SK-N-SH treated with all-trans-retinoic acid at 6 μM for 48 hours (cell line): ENCODE results near the gene CEP120.

Experiments
- ARNTL ChIP-seq: fragments of 450-650 bp; formaldehyde crosslinking; IDR thresholded peaks from 2 replicates; pipeline ENCODE4 v1.5.0; 2020; ENCODE audit warnings: low read depth, mild to moderate bottlenecking, moderate library complexity, borderline replicate concordance
- CSDC2 ChIP-seq: fragments of 250-450 bp; sonication (Bioruptor Pico); IDR thresholded peaks from 2 replicates; pipeline ENCODE4 v1.5.0; 2020; ENCODE audit warnings: mild to moderate bottlenecking, moderate library complexity
- CSRNP3 ChIP-seq: fragments of 250-450 bp; sonication (Bioruptor Pico); IDR thresholded peaks from 2 replicates; pipeline ENCODE4 v1.5.1; 2021; ENCODE audit warnings: mild to moderate bottlenecking, moderate library complexity
- PATZ1 ChIP-seq: fragments of 250-450 bp; sonication (Bioruptor Pico); IDR thresholded peaks from 2 replicates; pipeline ENCODE4 v1.8.0; 2020; ENCODE audit warnings: mild to moderate bottlenecking, moderate library complexity, borderline replicate concordance
- PPARA ChIP-seq: fragments of 250-450 bp; sonication (Bioruptor Pico); IDR thresholded peaks from 2 replicates; pipeline ENCODE4 v1.5.0; 2020; ENCODE audit warnings: mild to moderate bottlenecking, borderline replicate concordance
- RARB ChIP-seq: fragments of 250-450 bp; sonication (Bioruptor Pico); IDR thresholded peaks from 2 replicates; pipeline ENCODE4 v1.8.0; 2021; ENCODE audit warnings: mild to moderate bottlenecking, moderate library complexity
- SNAI2 ChIP-seq: fragments of 250-450 bp; sonication (Bioruptor Pico); IDR thresholded peaks from 2 replicates; pipeline ENCODE4 v1.5.0; 2020; ENCODE audit warnings: mild to moderate bottlenecking, moderate library complexity
- TOX ChIP-seq: fragments of 250-450 bp; sonication (Bioruptor Pico); IDR thresholded peaks from 2 replicates; pipeline ENCODE4 v1.8.0; 2021; ENCODE audit warnings: mild to moderate bottlenecking, moderate library complexity, borderline replicate concordance
- ZFP3 ChIP-seq: fragments of 250-450 bp; sonication (Bioruptor Pico); IDR thresholded peaks from 2 replicates; pipeline ENCODE4 v1.5.0; 2020; ENCODE audit warnings: mild to moderate bottlenecking, moderate library complexity
- ZFP30 ChIP-seq: fragments of 450-650 bp; formaldehyde crosslinking; IDR thresholded peaks from 2 replicates; pipeline ENCODE4 v1.5.0; 2022; ENCODE audit warnings: mild to moderate bottlenecking, moderate library complexity
- ZNF8 ChIP-seq: fragments of 450-650 bp; formaldehyde crosslinking; IDR thresholded peaks from 2 replicates; pipeline ENCODE4 v1.5.0; 2020; ENCODE audit warnings: mild to moderate bottlenecking, moderate library complexity
- TF ChIP-seq, protein P1 (sequence below): fragments of 250-450 bp; sonication (Bioruptor Pico); IDR thresholded peaks from 2 replicates; pipeline ENCODE4 v1.5.1; 2020; ENCODE audit warnings: low read depth, mild to moderate bottlenecking, moderate library complexity
- TF ChIP-seq, protein P2 (sequence below): fragments of 250-450 bp; sonication (Bioruptor Pico); IDR thresholded peaks from 2 replicates; pipeline ENCODE4 v1.8.0; 2021; ENCODE audit warnings: low read depth, mild to moderate bottlenecking, moderate library complexity, borderline replicate concordance

GRCh38 chr5:123421773-123422172 lies 1.4 kb downstream of the CEP120 start:
- no peak for TF ChIP-seq ZFP30 (CRISPR knock-in tag)
- no peak for TF ChIP-seq SNAI2 (CRISPR knock-in tag)
- TF ChIP-seq TOX (CRISPR knock-in tag): no peak
- no peak for TF ChIP-seq RARB
- TF ChIP-seq, protein P1, sequence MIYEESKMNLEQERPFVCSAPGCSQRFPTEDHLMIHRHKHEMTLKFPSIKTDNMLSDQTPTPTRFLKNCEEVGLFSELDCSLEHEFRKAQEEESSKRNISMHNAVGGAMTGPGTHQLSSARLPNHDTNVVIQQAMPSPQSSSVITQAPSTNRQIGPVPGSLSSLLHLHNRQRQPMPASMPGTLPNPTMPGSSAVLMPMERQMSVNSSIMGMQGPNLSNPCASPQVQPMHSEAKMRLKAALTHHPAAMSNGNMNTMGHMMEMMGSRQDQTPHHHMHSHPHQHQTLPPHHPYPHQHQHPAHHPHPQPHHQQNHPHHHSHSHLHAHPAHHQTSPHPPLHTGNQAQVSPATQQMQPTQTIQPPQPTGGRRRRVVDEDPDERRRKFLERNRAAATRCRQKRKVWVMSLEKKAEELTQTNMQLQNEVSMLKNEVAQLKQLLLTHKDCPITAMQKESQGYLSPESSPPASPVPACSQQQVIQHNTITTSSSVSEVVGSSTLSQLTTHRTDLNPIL (CRISPR knock-in tag): no peak
- TF ChIP-seq PPARA (CRISPR knock-in tag): no peak
- no peak for TF ChIP-seq CSRNP3
- no peak for TF ChIP-seq CSDC2 (CRISPR knock-in tag)
- no peak for TF ChIP-seq ARNTL (CRISPR knock-in tag)
- no peak for TF ChIP-seq PATZ1 (CRISPR knock-in tag)
- TF ChIP-seq ZFP3 (CRISPR knock-in tag): no peak
- TF ChIP-seq, protein P2, sequence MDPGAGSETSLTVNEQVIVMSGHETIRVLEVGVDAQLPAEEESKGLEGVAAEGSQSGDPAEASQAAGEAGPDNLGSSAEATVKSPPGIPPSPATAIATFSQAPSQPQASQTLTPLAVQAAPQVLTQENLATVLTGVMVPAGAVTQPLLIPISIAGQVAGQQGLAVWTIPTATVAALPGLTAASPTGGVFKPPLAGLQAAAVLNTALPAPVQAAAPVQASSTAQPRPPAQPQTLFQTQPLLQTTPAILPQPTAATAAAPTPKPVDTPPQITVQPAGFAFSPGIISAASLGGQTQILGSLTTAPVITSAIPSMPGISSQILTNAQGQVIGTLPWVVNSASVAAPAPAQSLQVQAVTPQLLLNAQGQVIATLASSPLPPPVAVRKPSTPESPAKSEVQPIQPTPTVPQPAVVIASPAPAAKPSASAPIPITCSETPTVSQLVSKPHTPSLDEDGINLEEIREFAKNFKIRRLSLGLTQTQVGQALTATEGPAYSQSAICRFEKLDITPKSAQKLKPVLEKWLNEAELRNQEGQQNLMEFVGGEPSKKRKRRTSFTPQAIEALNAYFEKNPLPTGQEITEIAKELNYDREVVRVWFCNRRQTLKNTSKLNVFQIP: no peak
- TF ChIP-seq ZNF8 (CRISPR knock-in tag): no peak
